M059J (cell line): ENCODE results near the gene ZBTB47. TPM values are rescaled to one million over a fixed set of nuclear protein-coding genes. Genes with fewer than 3 reads are reported as not detected.
A peak's percentile ranks its signal among the peaks of the same experiment; 100 is the strongest.

ENCODE experiments used
- DNase-seq: peaks from one replicate; pipeline ENCODE4 v3.0.0-alpha.2; 2012; ENCODE audit warnings: low read depth
- total RNA-seq: library from RNA; depleted of rRNA; stranded (reverse); fragments of >200 nt; shearing (Covaris generic); gene quantifications from 2 replicates; pipeline ENCODE4 v1.2.3, GENCODE V29; 2014

The ZBTB47 gene
- total RNA-seq, 1 experiment from 2014 or later = 5.5 TPM

DNA sequence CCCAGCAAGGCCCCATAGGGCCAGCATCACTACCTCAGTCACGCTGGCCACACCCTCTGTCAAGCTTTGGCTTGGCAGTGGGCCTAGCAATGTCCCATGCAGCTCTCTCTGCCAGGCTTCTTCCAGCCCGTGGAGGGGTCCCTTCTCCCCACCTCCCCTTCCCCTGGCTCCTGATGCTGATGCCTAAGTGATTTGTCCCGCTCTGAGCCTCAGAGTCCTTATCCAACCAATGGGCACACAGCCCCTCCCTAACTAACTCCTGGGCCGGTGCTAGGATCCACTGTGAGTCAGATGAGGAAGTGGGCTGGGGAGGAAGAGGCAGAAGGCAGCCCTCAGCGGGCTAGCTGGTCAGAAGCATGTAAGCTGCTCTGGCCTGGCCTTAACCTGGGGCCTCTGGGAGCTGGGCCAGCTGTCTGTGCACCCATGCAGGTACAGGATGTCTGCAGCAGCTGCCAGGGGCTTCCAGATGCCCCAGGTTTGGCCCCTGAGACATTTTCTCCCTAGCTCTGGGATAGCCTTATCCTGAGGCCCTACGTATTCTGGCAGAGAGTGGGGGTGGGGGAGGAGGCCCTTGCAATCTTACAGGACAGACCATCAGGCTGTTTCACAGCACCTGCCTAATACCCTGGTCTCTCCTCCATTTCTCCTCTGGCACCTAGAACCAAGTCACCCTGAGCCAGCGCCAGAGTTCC, 740 bp upstream of the ZBTB47 start:
- peak; percentile 84 for DNase-seq

DNA sequence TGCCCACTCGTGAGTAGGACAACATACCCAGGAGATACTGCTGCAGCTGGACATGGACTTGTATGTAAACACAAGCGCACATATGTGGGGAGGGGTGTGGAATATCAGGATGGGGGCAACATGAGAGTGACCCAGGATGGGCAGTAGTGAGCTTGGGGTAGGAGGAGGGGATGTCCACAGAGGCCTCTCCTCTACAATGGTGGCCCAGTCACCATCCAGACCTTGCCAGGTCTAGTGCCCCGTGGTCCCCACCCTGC, 266 bp upstream of the ZBTB47 start:
- DNase-seq = no peak

DNA sequence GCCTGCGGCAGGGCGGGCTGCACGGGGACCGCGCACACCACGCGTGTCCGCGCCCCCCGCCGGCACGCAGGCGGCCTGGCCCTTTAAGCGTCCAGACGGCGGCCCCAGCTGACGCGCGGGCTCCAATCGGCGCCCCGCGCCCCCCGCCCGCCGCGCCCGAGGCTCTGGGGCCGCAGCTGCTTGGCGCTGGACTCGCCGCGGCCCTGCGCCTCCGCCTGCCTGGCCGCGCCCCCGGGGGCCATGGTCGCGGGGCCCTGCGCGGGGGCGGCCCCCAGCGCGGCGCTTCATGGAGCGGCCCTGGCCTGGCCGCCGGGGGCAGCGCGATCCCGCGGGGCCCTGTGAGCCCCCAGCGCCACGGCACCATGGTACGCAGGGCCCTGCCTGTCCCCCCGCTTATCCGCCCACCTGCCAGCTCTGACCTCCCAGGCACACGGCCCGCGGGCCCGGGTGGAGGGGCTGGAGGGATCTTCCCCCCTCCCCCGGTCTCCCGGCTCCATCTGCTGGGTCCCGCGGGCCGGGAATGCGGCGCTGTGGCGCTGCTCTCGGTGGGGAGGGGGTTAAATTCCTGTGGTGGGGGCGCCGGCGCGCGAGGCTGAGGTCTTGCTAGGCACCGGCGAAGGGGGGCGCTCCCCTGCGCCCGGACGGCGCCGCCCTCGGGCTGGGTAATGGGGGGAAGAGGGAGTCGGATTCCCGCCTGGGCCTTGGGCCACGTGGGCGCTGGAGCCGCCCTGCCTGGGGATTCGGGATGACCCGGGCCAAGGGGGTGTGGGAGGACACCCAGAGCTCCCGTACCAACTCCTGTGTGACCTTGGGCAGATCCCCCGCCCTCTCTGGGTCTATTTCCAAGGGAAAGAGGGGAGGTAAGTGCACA, 1.1 kb downstream of the ZBTB47 start:
- peak; percentile 39 for DNase-seq

DNA sequence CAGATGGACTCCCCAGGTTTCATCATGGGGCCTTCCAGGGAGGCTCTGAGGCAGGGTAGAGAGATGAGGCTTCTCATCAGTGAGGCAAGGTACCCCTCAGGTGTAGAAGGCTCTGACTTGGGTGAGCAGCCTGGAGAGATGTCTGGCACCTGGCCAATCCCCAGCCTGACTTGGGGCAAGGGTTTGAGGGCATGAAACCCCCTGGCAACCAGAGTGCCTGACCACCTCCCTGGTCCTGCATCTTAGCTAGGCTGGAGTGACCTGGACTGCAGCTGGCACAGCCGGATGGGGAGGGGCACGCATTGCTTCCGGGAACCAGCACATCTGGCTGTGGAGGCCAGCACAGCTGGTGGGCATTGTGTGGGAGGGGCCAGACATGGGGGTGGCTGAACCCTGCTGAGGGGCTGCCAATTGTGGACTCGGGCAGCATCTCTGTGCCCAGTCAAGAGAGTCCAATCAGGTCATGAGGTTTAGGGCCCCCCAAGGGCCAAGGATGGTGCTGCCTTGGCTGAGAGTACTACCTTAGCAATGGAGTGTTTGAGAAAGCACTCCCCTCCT, 1.9 kb downstream of the ZBTB47 start:
- no peak for DNase-seq

DNA sequence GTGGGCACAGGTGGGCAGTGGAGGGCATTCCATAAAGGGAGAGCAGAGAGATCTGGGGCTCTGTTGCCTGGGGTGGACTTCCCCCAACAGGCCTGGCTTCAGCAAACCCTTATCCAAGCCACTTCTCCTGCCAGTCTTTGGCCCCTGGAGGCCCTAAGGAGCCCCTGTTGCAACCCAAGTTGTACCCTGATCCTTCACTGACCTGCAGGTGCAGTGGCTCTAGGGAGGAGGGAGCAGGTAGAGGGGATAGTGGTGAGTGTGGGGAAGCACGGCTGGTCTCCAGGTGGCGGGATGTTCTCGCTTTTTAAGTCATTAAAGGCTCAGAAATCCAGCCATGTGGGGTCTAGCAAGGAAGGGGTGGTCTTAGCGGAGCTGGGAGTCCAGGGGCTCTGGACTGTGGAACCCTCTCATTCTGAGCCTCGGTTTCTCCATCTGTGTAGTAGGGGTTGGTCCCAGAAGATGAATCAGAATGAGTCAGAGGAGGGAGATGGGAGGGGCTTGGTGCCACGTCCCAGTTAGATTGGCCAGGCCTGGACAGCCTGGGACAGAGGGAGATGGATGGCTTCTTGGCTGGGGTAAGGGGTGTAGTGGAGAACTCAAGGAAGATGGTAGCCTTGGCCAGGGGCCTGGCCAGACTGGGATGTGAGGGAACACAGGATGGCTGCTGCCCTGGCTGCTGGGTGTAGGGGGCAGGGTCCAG, 2.6 kb downstream of the ZBTB47 start:
- DNase-seq = peak; percentile 60

DNA sequence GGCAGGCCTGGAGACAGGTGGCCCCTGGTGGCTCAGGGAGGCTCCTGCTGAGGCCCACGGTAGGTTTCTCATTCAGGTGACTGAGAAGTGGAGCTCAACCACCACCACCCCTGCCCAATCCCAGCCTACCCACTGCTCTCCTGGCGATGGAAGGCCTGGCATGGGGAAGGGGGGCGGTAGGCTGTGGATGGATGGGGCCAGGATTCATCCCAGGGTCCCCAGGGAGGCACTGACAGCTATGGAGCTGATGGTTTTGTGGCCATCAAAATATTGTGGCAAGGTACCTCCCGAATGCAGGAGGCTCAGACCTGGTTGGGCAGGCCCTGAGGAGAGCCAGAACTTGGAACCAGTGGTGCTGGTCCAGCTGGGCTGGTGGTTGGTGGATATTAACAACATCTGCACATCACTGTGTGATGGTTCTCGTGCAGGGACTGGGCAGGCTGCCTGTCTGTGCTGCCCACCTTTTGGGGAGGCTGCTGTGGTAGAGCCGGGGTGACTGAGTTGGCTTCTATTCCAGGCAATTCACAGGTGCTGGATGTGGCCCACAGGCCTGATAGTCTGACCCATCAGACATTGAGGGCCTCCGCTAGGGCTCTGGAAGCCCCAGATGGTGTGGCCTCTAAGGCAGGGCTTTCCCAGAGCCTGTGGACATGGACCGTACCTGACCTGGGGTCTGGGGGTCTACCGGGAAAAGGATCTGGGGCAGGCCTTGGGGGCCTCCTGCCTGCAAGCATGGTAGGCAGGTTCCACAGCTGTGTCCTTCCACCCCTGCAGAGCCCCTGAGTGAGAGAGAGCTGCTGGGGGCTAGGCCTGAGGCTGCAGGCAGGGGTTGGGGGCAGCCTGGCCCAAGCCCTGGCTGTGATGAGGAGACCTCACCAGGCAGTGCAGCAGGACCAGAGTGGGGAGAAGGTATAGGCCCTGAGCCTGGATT, 3.4 kb downstream of the ZBTB47 start:
- DNase-seq = no peak

DNA sequence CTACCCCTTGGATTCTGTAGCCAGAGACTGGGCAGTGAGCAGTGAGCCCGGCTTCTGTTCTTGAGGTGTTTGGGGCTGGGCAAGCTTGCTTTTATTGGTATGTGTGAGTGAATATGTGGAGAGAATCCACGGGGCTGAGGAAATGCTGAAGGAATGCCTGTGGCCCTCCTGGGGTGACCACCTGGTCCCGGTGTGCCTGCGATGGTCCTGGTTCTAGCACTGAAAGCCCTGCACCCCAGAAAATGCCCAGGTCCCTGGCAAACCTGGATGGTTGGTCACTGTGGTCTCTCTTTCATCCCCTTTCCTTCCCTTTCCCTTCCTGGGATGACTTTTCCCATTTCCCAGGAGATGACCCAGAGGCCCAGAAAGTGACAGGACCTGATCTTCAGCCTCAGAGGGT, 4.2 kb downstream of the ZBTB47 start:
- no peak for DNase-seq

DNA sequence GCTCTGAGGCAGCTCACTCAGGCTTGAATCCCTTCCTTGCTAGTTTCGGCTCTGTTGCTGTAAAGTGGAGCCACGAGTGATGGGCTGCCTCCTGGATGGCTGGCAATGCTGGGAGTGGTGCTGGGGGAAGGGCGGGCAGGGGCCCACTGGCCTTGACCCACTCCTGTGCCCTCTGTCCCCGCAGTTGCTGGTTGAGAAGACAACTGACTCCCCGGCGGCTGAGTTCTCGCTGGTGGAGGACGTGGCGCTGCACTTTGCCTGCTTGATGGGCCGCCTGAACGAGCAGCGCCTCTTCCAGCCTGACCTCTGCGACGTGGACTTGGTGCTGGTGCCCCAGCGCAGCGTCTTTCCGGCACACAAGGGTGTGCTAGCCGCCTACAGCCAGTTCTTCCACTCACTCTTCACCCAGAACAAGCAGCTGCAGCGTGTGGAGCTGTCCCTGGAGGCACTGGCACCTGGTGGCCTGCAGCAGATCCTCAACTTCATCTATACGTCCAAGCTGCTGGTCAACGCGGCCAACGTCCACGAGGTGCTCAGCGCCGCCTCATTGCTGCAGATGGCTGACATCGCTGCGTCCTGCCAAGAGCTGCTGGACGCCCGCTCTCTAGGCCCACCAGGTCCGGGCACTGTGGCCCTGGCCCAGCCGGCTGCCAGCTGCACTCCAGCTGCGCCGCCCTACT, 4.7 kb downstream of the ZBTB47 start:
- no peak for DNase-seq

DNA sequence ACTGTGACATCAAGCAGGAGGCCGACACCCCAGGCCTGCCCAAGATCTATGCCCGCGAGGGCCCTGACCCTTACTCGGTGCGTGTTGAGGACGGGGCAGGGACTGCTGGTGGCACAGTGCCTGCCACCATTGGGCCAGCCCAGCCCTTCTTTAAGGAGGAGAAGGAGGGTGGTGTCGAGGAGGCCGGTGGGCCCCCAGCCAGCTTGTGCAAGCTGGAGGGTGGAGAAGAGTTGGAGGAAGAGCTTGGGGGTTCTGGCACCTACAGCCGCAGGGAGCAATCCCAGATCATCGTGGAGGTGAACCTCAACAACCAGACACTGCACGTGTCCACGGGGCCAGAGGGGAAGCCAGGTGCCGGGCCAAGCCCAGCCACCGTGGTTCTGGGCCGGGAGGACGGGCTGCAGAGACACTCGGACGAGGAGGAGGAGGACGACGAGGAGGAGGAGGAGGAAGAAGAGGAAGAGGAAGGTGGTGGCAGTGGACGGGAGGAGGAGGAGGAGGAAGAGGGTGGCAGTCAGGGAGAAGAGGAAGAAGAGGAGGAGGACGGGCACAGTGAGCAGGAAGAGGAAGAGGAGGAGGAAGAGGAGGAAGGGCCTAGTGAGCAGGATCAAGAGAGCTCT, 5.4 kb downstream of the ZBTB47 start:
- DNase-seq = no peak

DNA sequence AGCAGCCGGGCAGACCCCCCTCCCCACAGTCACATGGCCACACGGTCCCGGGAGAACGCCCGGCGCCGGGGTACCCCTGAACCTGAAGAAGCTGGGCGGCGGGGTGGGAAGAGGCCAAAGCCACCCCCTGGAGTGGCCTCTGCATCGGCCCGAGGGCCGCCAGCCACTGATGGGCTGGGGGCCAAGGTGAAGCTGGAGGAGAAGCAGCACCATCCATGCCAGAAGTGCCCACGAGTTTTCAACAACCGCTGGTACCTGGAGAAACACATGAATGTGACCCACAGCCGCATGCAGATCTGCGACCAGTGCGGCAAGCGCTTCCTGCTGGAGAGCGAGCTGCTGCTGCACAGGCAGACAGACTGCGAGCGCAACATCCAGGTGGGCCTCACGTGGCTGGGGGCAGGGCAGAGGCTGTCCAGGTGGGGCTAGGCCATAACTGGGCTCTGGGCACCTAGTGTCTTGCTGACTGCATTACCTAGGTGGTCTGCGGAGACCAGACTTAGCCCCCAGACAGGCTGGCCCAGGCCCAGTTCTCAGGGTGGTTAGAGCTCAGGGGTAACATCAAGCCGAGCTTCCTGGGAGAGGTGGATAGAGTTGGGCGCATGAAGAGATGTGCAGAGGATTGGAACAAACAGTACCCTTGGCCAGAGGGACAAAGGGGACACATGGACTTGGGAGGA, 6.1 kb downstream of the ZBTB47 start:
- DNase-seq = no peak

DNA sequence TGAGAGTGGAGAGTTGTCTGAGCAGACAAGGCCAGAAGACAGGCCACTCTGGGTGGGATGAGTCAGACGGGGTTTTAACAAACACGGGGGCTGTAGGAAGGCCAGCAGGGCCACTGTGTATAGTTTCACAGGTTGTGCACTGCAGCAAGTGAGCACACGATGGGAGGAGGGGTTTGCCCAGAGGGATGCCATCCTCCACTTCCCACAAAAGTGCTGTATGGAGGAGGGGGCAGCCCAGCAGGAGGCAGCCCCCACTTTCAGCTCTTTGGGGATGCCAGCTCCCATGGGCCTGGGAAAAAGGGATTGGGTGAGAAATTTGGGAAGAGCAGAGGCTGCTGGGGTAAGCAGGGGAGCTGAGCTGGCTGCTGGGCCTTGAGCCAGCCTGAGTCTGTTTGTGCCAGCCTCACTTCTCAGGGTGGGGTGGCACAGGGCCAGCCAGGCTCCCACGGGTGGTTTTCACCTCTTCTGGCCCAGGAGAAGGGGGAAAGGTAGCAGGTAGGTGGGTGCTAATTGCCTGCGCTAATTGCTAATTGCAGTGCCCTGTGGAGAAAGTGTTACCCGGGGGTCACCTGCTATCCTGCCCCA, 6.7 kb downstream of the ZBTB47 start:
- DNase-seq = no peak

DNA sequence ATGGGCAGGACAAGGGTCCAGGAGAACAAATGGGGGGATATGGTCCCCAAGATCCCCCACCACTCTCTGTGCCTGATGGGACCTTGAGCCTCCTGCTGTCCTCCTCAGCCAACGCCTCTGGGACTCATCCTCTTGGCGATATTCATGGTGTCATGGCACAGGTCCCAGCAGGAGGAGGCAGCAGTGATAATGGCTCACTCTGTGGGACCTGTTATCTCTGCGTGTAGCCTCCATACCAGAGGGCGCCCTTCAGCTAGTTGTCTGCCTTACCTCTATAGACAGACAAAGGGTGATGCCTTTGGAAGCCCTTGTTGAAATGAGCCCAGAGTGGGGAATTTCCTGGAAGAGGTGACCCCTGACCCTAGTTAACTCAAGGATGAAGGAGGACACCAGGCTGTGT, 7.4 kb downstream of the ZBTB47 start:
- DNase-seq = no peak

DNA sequence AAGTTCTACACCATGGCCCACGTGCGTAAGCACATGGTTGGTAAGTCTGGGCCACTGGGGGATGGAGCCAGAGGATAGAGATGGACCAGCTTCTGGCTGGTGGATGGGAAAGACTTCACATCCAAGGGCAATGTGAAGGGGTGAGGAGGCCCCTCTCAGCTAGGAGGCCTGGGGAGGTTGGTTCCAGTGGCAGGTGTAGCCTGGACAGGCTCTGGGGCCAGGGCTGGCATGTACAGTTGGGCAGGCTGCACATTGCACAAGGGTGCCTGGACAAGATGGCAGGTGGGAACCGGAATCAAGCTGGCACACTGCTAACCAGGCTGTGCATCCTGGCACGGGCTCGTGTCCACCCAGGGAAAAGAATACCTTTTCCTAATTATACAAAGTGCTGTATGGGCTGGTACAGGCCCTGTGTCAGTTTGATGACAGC, 8.1 kb downstream of the ZBTB47 start:
- no peak for DNase-seq

DNA sequence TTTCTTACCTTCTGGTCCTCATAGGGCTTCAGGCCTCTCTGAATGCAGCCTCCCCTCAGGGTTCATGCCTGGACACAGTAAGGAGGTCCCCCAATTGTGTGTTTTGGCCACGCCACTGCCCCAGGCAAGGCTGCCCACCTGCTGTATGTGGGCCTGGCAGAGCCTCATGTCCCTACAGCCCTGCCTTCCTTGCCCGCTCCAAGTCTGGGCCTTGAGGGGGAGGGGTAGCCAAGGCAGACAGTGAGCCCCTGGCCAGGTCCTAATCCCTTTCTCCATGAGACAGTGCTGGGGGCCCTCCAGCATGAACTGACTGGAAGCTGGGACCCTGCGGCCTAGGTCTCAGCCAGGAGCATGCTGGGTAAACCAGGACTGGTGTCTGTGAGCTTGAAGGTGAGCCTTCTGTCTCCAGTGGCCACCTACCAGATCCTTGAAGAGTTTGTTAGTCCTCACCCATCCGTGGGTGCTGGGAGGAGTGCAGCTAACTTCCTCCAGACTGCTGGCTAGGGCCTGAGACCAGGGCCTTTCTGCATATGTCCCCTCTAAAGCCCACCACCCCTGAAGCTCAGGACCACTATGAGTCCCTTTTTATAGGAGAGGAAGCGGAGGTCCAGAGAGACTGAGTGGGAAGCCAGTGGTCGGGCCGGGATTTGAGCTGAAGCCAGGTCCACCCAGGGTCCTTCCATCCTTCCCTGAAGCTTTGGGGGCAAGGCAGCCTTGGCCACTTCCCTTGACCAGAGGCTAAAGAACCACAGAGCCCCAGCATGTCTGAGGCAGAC, 8.7 kb downstream of the ZBTB47 start:
- DNase-seq = no peak

DNA sequence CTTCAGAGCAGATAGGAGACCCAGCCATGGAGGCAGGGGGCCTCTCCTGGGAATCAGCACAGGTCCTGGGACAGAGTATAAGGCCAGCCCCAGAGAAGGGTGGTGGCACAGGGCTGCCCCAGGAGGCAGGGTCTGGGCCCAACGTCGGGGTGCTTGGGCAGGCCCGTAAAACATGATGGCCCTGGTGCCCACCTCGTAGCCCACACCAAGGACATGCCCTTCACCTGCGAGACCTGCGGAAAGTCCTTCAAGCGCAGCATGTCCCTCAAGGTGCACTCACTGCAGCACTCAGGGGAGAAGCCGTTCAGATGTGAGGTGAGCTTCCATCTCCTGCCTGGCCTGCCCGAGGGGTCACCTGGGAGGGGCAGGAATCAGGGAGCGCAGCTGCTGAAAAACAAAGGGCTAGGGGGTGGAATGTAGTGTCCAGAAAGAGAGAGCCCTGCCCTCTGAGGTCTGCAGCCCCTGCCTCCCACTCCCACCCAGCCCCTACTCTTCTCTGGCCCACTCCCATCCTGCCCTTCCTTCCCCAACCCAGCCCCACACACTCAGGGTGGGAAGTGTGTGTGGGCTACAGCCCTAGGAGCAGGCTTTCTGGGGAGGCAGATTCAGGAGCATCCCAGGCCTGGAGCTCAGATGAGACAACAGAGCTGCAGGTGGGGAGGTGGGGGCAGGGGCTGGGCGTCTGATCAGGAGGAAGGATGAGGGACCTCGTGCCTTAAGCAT, 9.5 kb downstream of the ZBTB47 start:
- no peak for DNase-seq

DNA sequence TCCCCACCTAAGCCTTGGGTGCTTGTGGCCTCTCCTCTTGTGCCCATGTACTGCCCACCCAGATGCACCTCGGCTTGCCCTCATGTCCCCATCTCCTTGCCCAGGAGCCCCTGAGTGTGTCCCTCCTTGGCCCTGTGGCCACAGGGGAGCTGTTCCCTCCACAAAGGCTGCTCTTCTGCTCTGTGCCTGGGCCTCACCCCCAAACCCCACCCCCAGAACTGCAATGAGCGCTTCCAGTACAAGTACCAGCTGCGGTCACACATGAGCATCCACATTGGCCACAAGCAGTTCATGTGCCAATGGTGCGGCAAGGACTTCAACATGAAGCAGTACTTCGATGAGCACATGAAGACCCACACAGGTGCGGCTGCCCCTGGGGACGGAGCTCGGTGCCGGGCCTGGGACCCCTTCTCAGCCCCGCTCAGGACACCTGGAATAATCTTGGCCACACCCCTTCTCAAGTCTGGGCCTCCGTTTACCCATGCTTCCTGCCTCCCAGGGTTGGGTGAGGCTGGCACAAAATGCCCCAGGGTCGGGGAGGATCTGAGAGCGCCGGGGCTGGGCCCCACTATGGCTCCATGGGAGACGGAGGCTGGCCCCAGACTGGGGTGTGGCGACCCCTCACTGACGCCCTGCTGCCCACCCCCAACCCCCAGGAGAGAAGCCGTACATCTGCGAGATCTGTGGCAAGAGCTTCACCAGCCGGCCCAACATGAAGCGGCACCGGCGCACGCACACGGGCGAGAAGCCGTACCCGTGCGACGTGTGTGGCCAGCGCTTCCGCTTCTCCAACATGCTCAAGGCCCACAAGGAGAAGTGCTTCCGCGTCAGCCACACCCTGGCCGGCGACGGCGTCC, 10.3 kb downstream of the ZBTB47 start:
- DNase-seq = no peak

DNA sequence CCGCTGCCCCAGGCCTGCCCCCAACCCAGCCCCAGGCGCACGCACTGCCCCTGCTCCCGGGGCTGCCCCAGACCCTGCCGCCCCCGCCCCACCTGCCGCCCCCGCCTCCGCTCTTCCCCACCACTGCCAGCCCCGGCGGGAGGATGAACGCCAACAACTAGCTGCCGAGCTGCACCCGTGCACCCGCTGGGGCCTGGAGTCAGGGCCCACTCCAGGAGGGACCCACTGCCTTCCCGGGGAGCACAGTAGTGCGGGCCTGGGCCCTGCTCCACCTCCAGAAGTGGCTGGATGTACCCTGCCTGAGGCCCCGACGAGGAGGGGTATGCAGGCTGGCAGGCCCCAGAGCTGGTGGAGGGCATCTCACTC, 10.9 kb downstream of the ZBTB47 start:
- DNase-seq = no peak
